MCF 10A (cell line): ENCODE results near the gene ANKRD61. TPM values are rescaled to one million over a fixed set of nuclear protein-coding genes. Genes with fewer than 3 reads are reported as not detected.

ENCODE experiments used
- BruUV-seq: library from RNA; stranded (reverse); fragments of 400-500 nt; replicated peaks from 2 replicates; lab custom pipeline; 2021; lab: Mats Ljungman, UMichigan
- CTCF ChIA-PET: fragments of 300-600 bp; sonication (Branson Sonifier 250); formaldehyde crosslinking; extraction: SDS; loops from one replicate; lab custom pipeline; 2021; ENCODE audit warnings: antibody characterized with exemption, inconsistent platforms; lab: Yijun Ruan, JAX
- POLR2A ChIA-PET: fragments of 300-600, 350-650 bp; sonication (Branson Sonifier 250); formaldehyde crosslinking; extraction: SDS; loops from one replicate; lab custom pipeline; 2020; ENCODE audit warnings: antibody characterized with exemption, inconsistent platforms; lab: Yijun Ruan, JAX
- DNase-seq: peaks from one replicate; pipeline ENCODE4 v3.0.0-alpha.2; 2018; ENCODE audit not compliant: unreplicated experiment
- H3K27ac Mint-ChIP-seq: one replicate; pipeline ENCODE4 v1.8.0; 2022; ENCODE audit warnings: mild to moderate bottlenecking, low read depth, mixed read lengths; ENCODE audit not compliant: unreplicated experiment
- H3K27me3 Mint-ChIP-seq: one replicate; pipeline ENCODE4 v1.8.0; 2022; ENCODE audit warnings: mixed read lengths; ENCODE audit not compliant: insufficient read depth, unreplicated experiment
- H3K36me3 Mint-ChIP-seq: one replicate; pipeline ENCODE4 v1.8.0; 2022; ENCODE audit warnings: mild to moderate bottlenecking, moderate library complexity, mixed read lengths; ENCODE audit not compliant: insufficient read depth, unreplicated experiment
- H3K4me1 Mint-ChIP-seq: one replicate; pipeline ENCODE4 v1.8.0; 2022; ENCODE audit warnings: mixed read lengths; ENCODE audit not compliant: insufficient read depth, unreplicated experiment
- H3K4me3 Mint-ChIP-seq: one replicate; pipeline ENCODE4 v1.8.0; 2022; ENCODE audit warnings: mild to moderate bottlenecking, moderate library complexity, mixed read lengths; ENCODE audit not compliant: unreplicated experiment
- H3K9me3 Mint-ChIP-seq: one replicate; pipeline ENCODE4 v1.8.0; 2022; ENCODE audit warnings: mixed read lengths; ENCODE audit not compliant: unreplicated experiment
- CTCF ChIP-seq: fragments of 200-600 bp; IDR thresholded peaks from one replicate; pipeline ENCODE4 v1.8.0; 2022; ENCODE audit warnings: antibody characterized with exemption, mild to moderate bottlenecking; ENCODE audit not compliant: unreplicated experiment
- intact Hi-C: fragments of 100-400 bp; cut with micrococcal nuclease; formaldehyde crosslinking; loops from 2 replicates; pipeline ENCODE4 v1.14.1; 2022
- total RNA-seq: library from RNA; stranded (reverse); gene quantifications from 2 replicates; pipeline ENCODE4 v1.2.3, GENCODE V29; 2022

The ANKRD61 gene
- total RNA-seq, 1 experiment from 2014 or later = not detected

DNA sequence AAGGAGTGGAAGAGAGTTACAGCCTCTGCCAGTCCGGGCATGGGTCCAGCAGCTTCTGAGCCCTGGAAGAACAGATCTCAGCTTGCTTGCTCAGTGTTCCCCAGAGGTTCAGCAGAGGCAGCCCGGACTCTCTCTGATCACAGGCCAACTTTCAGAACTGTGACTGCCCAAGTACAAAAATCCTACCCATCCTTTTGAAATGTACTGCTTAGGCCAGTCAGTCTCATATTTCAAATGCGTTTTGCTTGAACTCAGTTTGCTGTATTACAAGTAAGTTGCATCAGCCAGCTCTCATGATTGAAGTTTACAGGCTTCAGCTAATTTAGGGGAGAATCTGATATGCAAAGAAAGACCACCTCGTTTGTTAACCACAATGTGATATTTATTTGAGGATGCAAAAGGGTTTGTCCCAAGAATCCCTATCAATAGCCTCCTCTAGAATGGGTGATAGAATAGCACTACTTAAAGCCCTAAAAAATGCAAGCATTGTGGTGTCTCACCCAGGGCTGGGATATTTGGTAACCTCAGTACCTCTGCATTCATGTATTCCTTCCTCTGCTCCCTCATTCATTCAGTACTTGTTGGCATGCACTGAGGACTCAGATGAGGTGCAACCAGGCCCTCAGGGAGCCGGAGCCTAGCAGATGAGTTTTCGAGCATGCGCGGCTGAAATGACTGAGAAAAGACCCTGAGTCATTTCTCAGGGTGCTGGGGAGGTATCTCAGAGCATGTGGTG, 15.1 kb upstream of the ANKRD61 start:
- ChIA-PET POLR2A (interaction anchor here (0.8 to 1.6 kb wide), 9 partner anchors 8 to 574 kb away, joined by 3 to 9 read pairs (median 5); partner anchors contain the start of genes ANKRD61 and INTS15), CTCF (interaction anchor here (0.8 to 1.6 kb wide), 4 partner anchors 11 to 145 kb away, joined by 3 to 8 read pairs (median 6); no protein-coding TSS in a partner anchor)
- no TSS peak for BruUV-seq
- Mint-ChIP-seq H3K4me1 (peaks cover 29% of the 10 kb centered on the region), H3K27me3 (no peaks in the 10 kb centered on the region), H3K9me3 (no peaks in the 10 kb centered on the region), H3K4me3 (peak overlapping the region; percentile 3), H3K27ac (peak overlapping the region; percentile 85), H3K36me3 (peaks cover 76% of the 10 kb centered on the region)
- TF ChIP-seq CTCF = no peak
- intact Hi-C loops = no loop called here
- peak; percentile 60 for DNase-seq

- peak overlapping the region; percentile 85 for H3K27ac Mint-ChIP-seq
- no peak for TF ChIP-seq CTCF
- H3K9me3 Mint-ChIP-seq = no peaks in the 10 kb centered on the region
- no peaks in the 10 kb centered on the region for H3K27me3 Mint-ChIP-seq
- H3K4me1 Mint-ChIP-seq = peaks cover 24% of the 10 kb centered on the region
- peaks cover 76% of the 10 kb centered on the region for H3K36me3 Mint-ChIP-seq
- ChIA-PET POLR2A (interaction anchor here (1.2 to 1.6 kb wide), 3 partner anchors 10 to 21 kb away, joined by 5 to 8 read pairs (median 6); partner anchors contain the start of gene ANKRD61), CTCF (interaction anchor here (1.4 kb wide), 1 partner anchor 19 kb away, joined by 5 read pairs; no protein-coding TSS in a partner anchor)
- DNase-seq = no peak
- intact Hi-C loops = no loop called here
- no peak overlapping the region for H3K4me3 Mint-ChIP-seq
- BruUV-seq = no TSS peak
Measured at GRCh38 chr7:6016653-6016966, 14.6 kb upstream of the ANKRD61 start.

DNA sequence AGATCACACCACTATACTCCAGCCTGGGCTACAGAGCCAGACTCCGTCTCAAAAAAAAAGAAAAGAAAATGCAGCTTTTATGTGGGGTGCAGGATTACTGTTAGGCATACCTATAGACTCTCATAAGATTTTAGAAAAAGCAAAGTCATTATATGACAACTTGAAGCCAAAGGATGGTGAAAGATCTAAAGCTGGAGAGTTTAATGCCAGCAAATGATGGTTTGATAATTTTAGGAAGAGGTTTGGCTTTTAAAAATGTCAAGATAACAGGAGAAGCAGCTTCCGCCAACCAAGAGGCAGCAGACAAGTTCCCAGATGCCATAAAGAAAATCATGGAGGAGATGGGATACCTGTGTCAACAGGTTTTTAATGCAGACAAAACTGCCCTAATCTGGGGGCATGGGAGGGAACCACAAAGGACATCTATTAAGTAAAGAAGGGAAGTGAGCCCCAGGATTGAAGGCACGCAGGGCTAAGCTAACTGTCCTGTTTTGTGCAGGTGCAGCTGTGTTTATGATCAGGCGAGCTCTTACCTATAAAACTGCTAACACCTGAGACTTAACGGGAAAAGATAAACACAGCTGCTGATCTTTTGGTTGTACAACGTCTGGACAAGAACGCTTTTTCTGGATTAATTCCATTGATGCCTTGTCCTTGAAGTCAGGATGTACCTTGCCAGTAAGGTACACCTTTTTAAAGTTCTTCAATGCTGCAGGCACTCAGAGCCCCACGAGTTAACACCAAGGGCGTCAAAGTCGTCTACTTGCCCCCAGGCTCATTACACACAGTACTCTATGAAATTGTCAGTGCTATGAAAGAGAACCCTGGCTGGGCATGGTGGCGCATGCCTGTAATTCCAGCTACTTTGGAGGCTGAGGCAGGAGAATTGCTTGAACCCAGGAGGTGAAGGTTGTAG, 10.5 kb upstream of the ANKRD61 start:
- TF ChIP-seq CTCF = no peak
- CTCF ChIA-PET = interaction anchor here (0.6 to 0.7 kb wide), 2 partner anchors 138 to 182 kb away, joined by 3 to 4 read pairs; no protein-coding TSS in a partner anchor
- POLR2A ChIA-PET = interaction anchor here (0.6 to 1.3 kb wide), 5 partner anchors 11 to 199 kb away, joined by 3 to 5 read pairs (median 4); partner anchors contain the start of genes AIMP2 and PMS2
- H3K36me3 Mint-ChIP-seq = peaks cover 100% of the 10 kb centered on the region
- H3K27ac Mint-ChIP-seq = peak overlapping the region; percentile 22
- BruUV-seq = no TSS peak
- H3K4me1 Mint-ChIP-seq = peaks cover 6% of the 10 kb centered on the region
- no peak overlapping the region for H3K4me3 Mint-ChIP-seq
- no peak for DNase-seq
- H3K9me3 Mint-ChIP-seq = no peaks in the 10 kb centered on the region
- intact Hi-C loops = no loop called here
- no peaks in the 10 kb centered on the region for H3K27me3 Mint-ChIP-seq
